Fibroblast of peridontal ligament (primary cell): ENCODE measurements around the gene COP1.
"Not testable (repeated sequence)": the region's sequence is repeated elsewhere in the genome, so short reads cannot be mapped to it uniquely, and the experiment has no call there.

Source experiments
- DNase-seq: peaks from one replicate; pipeline ENCODE4 v3.0.0-alpha.2; 2010; ENCODE audit errors: extremely low read depth

Gene COP1

GRCh38 chr1:176043537-176043936 is 163.5 kb downstream of the COP1 start:
- no peak for DNase-seq

GRCh38 chr1:176033881-176034280 is 173.2 kb downstream of the COP1 start:
- DNase-seq: peak; percentile 45

- DNase-seq: peak; percentile 16
These were observed 173.6 kb downstream of the COP1 start for GRCh38 chr1:176033474-176033873.

- DNase-seq: no peak
These were observed 174.9 kb downstream of the COP1 start for GRCh38 chr1:176032040-176032645.

GRCh38 chr1:176029609-176030008 is 177.5 kb downstream of the COP1 start:
- DNase-seq: no peak

- DNase-seq: no peak
These were observed 177.9 kb downstream of the COP1 start for GRCh38 chr1:176029155-176029554.

- DNase-seq: not testable (repeated sequence)
These were observed 179.2 kb downstream of the COP1 start for GRCh38 chr1:176027934-176028333.

GRCh38 chr1:176022574-176022973 is 184.5 kb downstream of the COP1 start:
- DNase-seq: no peak

GRCh38 chr1:176017722-176018121 is 189.4 kb downstream of the COP1 start:
- DNase-seq: no peak

- DNase-seq: no peak
These were observed 197.1 kb downstream of the COP1 start for GRCh38 chr1:176009951-176010350.

GRCh38 chr1:176007756-176008389 is 199.2 kb downstream of the COP1 start:
- DNase-seq: not testable (repeated sequence)

- DNase-seq: not testable (repeated sequence)
These were observed 212.4 kb downstream of the COP1 start for GRCh38 chr1:175994660-175995059.

GRCh38 chr1:175992825-175993224 is 214.3 kb downstream of the COP1 start:
- DNase-seq: not testable (repeated sequence)

GRCh38 chr1:175992202-175992601 is 214.9 kb downstream of the COP1 start:
- DNase-seq: not testable (repeated sequence)

GRCh38 chr1:175984813-175985212 is 222.3 kb downstream of the COP1 start:
- no peak for DNase-seq

GRCh38 chr1:175984057-175984812 is 222.9 kb downstream of the COP1 start:
- no peak for DNase-seq

- not testable (repeated sequence) for DNase-seq
These were observed 223.7 kb downstream of the COP1 start for GRCh38 chr1:175983363-175983762.

GRCh38 chr1:175981128-175981527 is 226.0 kb downstream of the COP1 start:
- DNase-seq: no peak

GRCh38 chr1:175978926-175979325 is 228.2 kb downstream of the COP1 start:
- peak; percentile 40 for DNase-seq

GRCh38 chr1:175978476-175978875 is 228.6 kb downstream of the COP1 start:
- DNase-seq: peak; percentile 60

GRCh38 chr1:175976865-175977642 is 230.0 kb downstream of the COP1 start:
- DNase-seq: peak; percentile 76

GRCh38 chr1:175969231-175969630 is 237.9 kb downstream of the COP1 start:
- no peak for DNase-seq
